GM18511 (cell line): ENCODE data around the gene DNM1L.
A peak's percentile ranks its signal among the peaks of the same experiment; 100 is the strongest.

Experiments used
- ATAC-seq: cut with Tn5 transposase; IDR thresholded peaks from one replicate; pipeline ENCODE4 v1.9.1; 2021; ENCODE audit warnings: mild to moderate bottlenecking, moderate library complexity; ENCODE audit not compliant: unreplicated experiment

Gene DNM1L

GRCh38 chr12:32679091-32679919 is at the start of gene DNM1L:
Gene DNM1L, plus strand, starts transcription at chr12:32679301. Its CDS starts 63 bp downstream, at chr12:32679364.
- peak; percentile 95 for ATAC-seq

GRCh38 chr12:32641287-32641901 is 37.7 kb upstream of the DNM1L start:
- no peak for ATAC-seq

- no peak for ATAC-seq
Observed at GRCh38 chr12:32644431-32644830, 34.7 kb upstream of the DNM1L start.

- no peak for ATAC-seq
Observed at GRCh38 chr12:32647275-32647674, 31.8 kb upstream of the DNM1L start.

- no peak for ATAC-seq
Observed at GRCh38 chr12:32650508-32650907, 28.6 kb upstream of the DNM1L start.

- no peak for ATAC-seq
Observed at GRCh38 chr12:32651151-32651955, 27.7 kb upstream of the DNM1L start.

- no peak for ATAC-seq
Observed at GRCh38 chr12:32651956-32652210, 27.2 kb upstream of the DNM1L start.

GRCh38 chr12:32659908-32660440 is 19.1 kb upstream of the DNM1L start:
- ATAC-seq, result no peak

GRCh38 chr12:32661706-32662105 is 17.4 kb upstream of the DNM1L start:
- ATAC-seq, result no peak

- ATAC-seq, result no peak
Observed at GRCh38 chr12:32662665-32663064, 16.4 kb upstream of the DNM1L start.

- no peak for ATAC-seq
Observed at GRCh38 chr12:32666018-32666417, 13.1 kb upstream of the DNM1L start.

GRCh38 chr12:32669584-32669983 is 9.5 kb upstream of the DNM1L start:
- ATAC-seq, result no peak

- no peak for ATAC-seq
Observed at GRCh38 chr12:32671930-32672780, 6.9 kb upstream of the DNM1L start.

GRCh38 chr12:32679920-32680237 is 778 bp downstream of the DNM1L start:
- no peak for ATAC-seq

GRCh38 chr12:32680787-32681186 is 1.7 kb downstream of the DNM1L start:
- no peak for ATAC-seq

GRCh38 chr12:32681272-32681671 is 2.2 kb downstream of the DNM1L start:
- ATAC-seq, result no peak

- no peak for ATAC-seq
Observed at GRCh38 chr12:32686340-32686739, 7.2 kb downstream of the DNM1L start.

GRCh38 chr12:32688786-32689185 is 9.7 kb downstream of the DNM1L start:
- ATAC-seq, result no peak

- ATAC-seq, result no peak
Observed at GRCh38 chr12:32690927-32691326, 11.8 kb downstream of the DNM1L start.

GRCh38 chr12:32692358-32692757 is 13.3 kb downstream of the DNM1L start:
- no peak for ATAC-seq

GRCh38 chr12:32693036-32693435 is 13.9 kb downstream of the DNM1L start:
- no peak for ATAC-seq
